ENCODE results near the gene KDM3B. TPM values are rescaled to one million over a fixed set of nuclear protein-coding genes. Genes with fewer than 3 reads are reported as not detected.

The KDM3B gene
- total and polyA plus RNA-seq, 2 of the 8 experiments (the other 6 are each of a cell fraction or from before 2014, with no cell fraction given) = 27.1 to 78.1 TPM

- Histone ChIP-seq H4K20me1 (replicated peaks in 1 of 2; ENCODE audit: control insufficient read depth in 1 of 2, insufficient read depth in 2 of 2, low read length in 2 of 2) (no peaks in the 10 kb centered on the region), H2BK120ac (replicated peaks; ENCODE audit: low read depth, low read length) (no peak overlapping the region), H4K91ac (replicated peaks; ENCODE audit: insufficient read length, low read length) (no peak overlapping the region), H3K23me2 (ENCODE audit: low read depth, low read length) (peaks cover 5% of the 10 kb centered on the region), H3K4me1 (replicated peaks in 1 of 4; ENCODE audit: control insufficient read depth in 3 of 4, insufficient read depth in 4 of 4, low read length in 3 of 4) (peaks cover 1 to 14% (median 7%) of the 10 kb centered on the region in 4 experiments; a peak in 5 of 7 replicates), H3K27ac (ENCODE audit: low read depth, low read length) (no peak overlapping the region), H3K14ac (ENCODE audit: insufficient read length) (no peak overlapping the region), H2AFZ (ENCODE audit: low read length) (no peak overlapping the region), H2AK5ac (ENCODE audit: low read depth, low read length) (no peak overlapping the region), H2BK12ac (ENCODE audit: low read depth, low read length) (no peak overlapping the region), H3K56ac (replicated peaks; ENCODE audit: insufficient read length, low read depth, low read length) (no peak overlapping the region), H3K27me3 (replicated peaks in 1 of 4; ENCODE audit: control insufficient read depth in 3 of 4, extremely low read depth in 1 of 4, insufficient read depth in 3 of 4, low read length in 3 of 4) (no peaks in the 10 kb centered on the region), H3K79me2 (ENCODE audit: control insufficient read depth in 1 of 2, insufficient read depth in 2 of 2, low read length in 2 of 2) (no peaks in the 10 kb centered on the region), H3K36me3 (ENCODE audit: control insufficient read depth in 2 of 4, insufficient read depth in 4 of 4, low read length in 3 of 4) (no peaks in the 10 kb centered on the region), H3K18ac (ENCODE audit: extremely low read depth, low read length) (no peak overlapping the region), H4K8ac (ENCODE audit: extremely low read depth, insufficient read depth, low read length) (no peak overlapping the region; the same call in 1 of the 2 replicates), H3K9ac (replicated peaks in 1 of 4; ENCODE audit: extremely low read depth in 1 of 4, low read depth in 3 of 4, low read length in 3 of 4) (no peak overlapping the region; a peak in 1 of 7 replicates), H3K4me3 (ENCODE audit: extremely low read depth in 1 of 4, insufficient read depth in 2 of 4, low read depth in 3 of 4, low read length in 4 of 4) (no peak overlapping the region), H3K4me2 (ENCODE audit: insufficient read depth in 1 of 2, low read depth in 2 of 2, low read length in 2 of 2) (no peak overlapping the region), H2BK20ac (ENCODE audit: low read length) (no peak overlapping the region), H3K79me1 (ENCODE audit: low read depth, low read length) (no peaks in the 10 kb centered on the region), H3K23ac (ENCODE audit: insufficient read length) (no peak overlapping the region), H3K4ac (replicated peaks; ENCODE audit: insufficient read length, low read depth, low read length) (no peak overlapping the region), H2BK5ac (ENCODE audit: low read depth, low read length) (no peak overlapping the region), H4K5ac (ENCODE audit: insufficient read length, low read depth, low read length) (no peak overlapping the region), H3K9me3 (ENCODE audit: insufficient read depth in 2 of 2, low read depth in 1 of 2, low read length in 1 of 2) (no peaks in the 10 kb centered on the region), H2BK15ac (ENCODE audit: low read length) (no peak overlapping the region)
- DNase-seq (ENCODE audit: low read depth in 1 of 2, low spot score in 2 of 2) (no peak), FAIRE-seq (no peak)
- POLR2A ChIA-PET (ENCODE audit: partially characterized antibody) = interaction anchor here (5.8 to 15.1 kb wide), 2 partner anchors 40 to 84 kb away, joined by 21 to 294 read pairs; partner anchors contain the start of gene ETF1
- CTCF ChIA-PET (ENCODE audit: partially characterized antibody) = interaction anchor here (1.3 to 24.9 kb wide), 3 partner anchors 9 to 71 kb away, joined by 3 to 532 read pairs (median 215); no protein-coding TSS in a partner anchor
- 93% methylated on average over 8 of the region's 9 CpGs; no CpG with 5 or more reads in 1 of the 2 experiments for WGBS, 2 experiments (ENCODE audit: extremely low coverage in 1 of 2, insufficient coverage in 1 of 2, insufficient read length in 1 of 2, insufficient replicate concordance in 2 of 2, low coverage in 1 of 2, low lambda C conversion rate in 2 of 2, missing lambda C conversion rate in 1 of 2)
- no peak for TF ChIP-seq POLR2A (IDR thresholded peaks at IDR 0.05; ENCODE audit: control extremely low read depth in 1 of 2, low read depth in 2 of 2, low read length in 2 of 2)
- TF ChIP-seq TCF12 (IDR thresholded peaks at IDR 0.05; ENCODE audit: low read depth, low read length) = no peak
- no peak for TF ChIP-seq CBX8 (IDR thresholded peaks at IDR 0.05; ENCODE audit: borderline replicate concordance, low read depth, low read length)
- TF ChIP-seq RAD21 (IDR thresholded peaks at IDR 0.05 in 1 of 2, conservative IDR thresholded peaks at IDR 0.05 in 1 of 2; ENCODE audit: low read depth in 2 of 2, low read length in 2 of 2) = no peak
- no peak for TF ChIP-seq KDM1A (IDR thresholded peaks at IDR 0.05; ENCODE audit: borderline replicate concordance, low read length)
- no peak for TF ChIP-seq RNF2 (IDR thresholded peaks at IDR 0.05; ENCODE audit: borderline replicate concordance, low read depth, low read length, missing control alignments, poor library complexity, severe bottlenecking)
- TF ChIP-seq JUND (IDR thresholded peaks at IDR 0.05; ENCODE audit: low read length) = no peak
- no peak for TF ChIP-seq BCL11A (IDR thresholded peaks at IDR 0.05; ENCODE audit: low read depth in 2 of 2, low read length in 2 of 2)
- TF ChIP-seq RXRA (IDR thresholded peaks at IDR 0.05; ENCODE audit: insufficient read depth, low read depth, low read length) = no peak
- TF ChIP-seq KDM4A (IDR thresholded peaks at IDR 0.05; ENCODE audit: low read depth, low read length, severe bottlenecking) = no peak
- TF ChIP-seq EZH2 (IDR thresholded peaks at IDR 0.05; ENCODE audit: low read depth, low read length, severe bottlenecking) = no peak
- no peak for TF ChIP-seq HDAC6 (IDR thresholded peaks at IDR 0.05; ENCODE audit: low read depth, low read length)
- no peak for TF ChIP-seq TBP (IDR thresholded peaks at IDR 0.05; ENCODE audit: low read depth, low read length)
Measured at GRCh38 chr5:138458856-138459255, 106.4 kb downstream of the KDM3B start.

Measured in H1 (cell line).